Liver (tissue), 9 donors: Measurements from ENCODE around the gene PLA2G2F. TPM values are rescaled to one million over a fixed set of nuclear protein-coding genes. Genes with fewer than 3 reads are reported as not detected.

Experiments
- DNase-seq: peaks from one replicate; pipeline ENCODE4 v3.0.0-alpha.2; 2017; ENCODE audit warnings: low spot score
- H3K27ac ChIP-seq, 2 donors: one replicate each; pipeline ENCODE4 v1.7.0; 2013; ENCODE audit warnings: inconsistent platforms in 2 of 2, low read length in 2 of 2, control low read depth in 1 of 2, low read depth in 1 of 2, mild to moderate bottlenecking in 1 of 2
- H3K27me3 ChIP-seq, 4 donors: one replicate each; pipeline versions ENCODE4 v1.6.1 to v1.7.0; 2013; ENCODE audit warnings: low read length in 3 of 4, inconsistent platforms in 1 of 4, mild to moderate bottlenecking in 1 of 4, moderate library complexity in 1 of 4; ENCODE audit not compliant: control insufficient read depth in 4 of 4, insufficient read depth in 4 of 4
- H3K36me3 ChIP-seq, 4 donors: one replicate each; pipeline versions ENCODE4 v1.6.1 to v1.7.0; 2013; ENCODE audit warnings: low read length in 3 of 4, mild to moderate bottlenecking in 3 of 4, low read depth in 1 of 4, moderate library complexity in 1 of 4; ENCODE audit not compliant: control insufficient read depth in 4 of 4, insufficient read depth in 3 of 4
- H3K4me1 ChIP-seq, 4 donors: one replicate each; pipeline versions ENCODE4 v1.6.1 to v1.7.0; 2013; ENCODE audit warnings: low read length in 3 of 4, mild to moderate bottlenecking in 3 of 4, moderate library complexity in 1 of 4; ENCODE audit not compliant: control insufficient read depth in 4 of 4, insufficient read depth in 4 of 4
- H3K4me3 ChIP-seq, 3 donors: one replicate each; pipeline versions ENCODE4 v1.6.1 to v1.7.0; 2013; ENCODE audit warnings: low read length in 3 of 3, control low read depth in 1 of 3, low read depth in 1 of 3, mild to moderate bottlenecking in 1 of 3
- H3K9ac ChIP-seq, 2 donors: one replicate each; pipeline ENCODE4 v1.7.0; 2013; ENCODE audit warnings: low read length in 2 of 2, mild to moderate bottlenecking in 2 of 2, moderate library complexity in 2 of 2, control low read depth in 1 of 2, low read depth in 1 of 2
- H3K9me3 ChIP-seq, 4 donors: one replicate each; pipeline versions ENCODE4 v1.6.1 to v1.7.0; 2013; ENCODE audit warnings: low read length in 3 of 4; ENCODE audit not compliant: control insufficient read depth in 4 of 4
- EGR1 ChIP-seq, 2 donors: IDR thresholded peaks; 2 replicates each; pipeline ENCODE4 v1.6.1; 2016 to 2018; ENCODE audit warnings: antibody characterized with exemption in 2 of 2, low read depth in 2 of 2
- FOXA1 ChIP-seq: IDR thresholded peaks from 2 replicates; pipeline ENCODE4 v1.6.1; 2016; ENCODE audit warnings: antibody characterized with exemption
- FOXA2 ChIP-seq: IDR thresholded peaks from 2 replicates; pipeline ENCODE4 v1.6.1; 2016; ENCODE audit warnings: antibody characterized with exemption
- GABPA ChIP-seq, 2 donors: IDR thresholded peaks in 1 of 2; conservative IDR thresholded peaks in 1 of 2; 2 replicates each; pipeline ENCODE4 v1.6.1; 2016; ENCODE audit warnings: antibody characterized with exemption in 2 of 2, mild to moderate bottlenecking in 1 of 2, moderate library complexity in 1 of 2
- HNF4A ChIP-seq, 2 donors: conservative IDR thresholded peaks; 2 replicates each; pipeline ENCODE4 v1.6.1; 2016; ENCODE audit warnings: antibody characterized with exemption in 2 of 2, mild to moderate bottlenecking in 2 of 2
- HNF4G ChIP-seq: IDR thresholded peaks from 2 replicates; pipeline ENCODE4 v1.6.1; 2016; ENCODE audit warnings: antibody characterized with exemption
- JUND ChIP-seq, 2 donors: IDR thresholded peaks; 2 replicates each; pipeline ENCODE4 v1.6.1; 2016; ENCODE audit warnings: antibody characterized with exemption in 2 of 2
- NR2F2 ChIP-seq: IDR thresholded peaks from 2 replicates; pipeline ENCODE4 v1.6.1; 2016; ENCODE audit warnings: antibody characterized with exemption
- RAD21 ChIP-seq, 2 donors: IDR thresholded peaks; 2 replicates each; pipeline ENCODE4 v1.6.1; 2016; ENCODE audit warnings: antibody characterized with exemption in 2 of 2, mild to moderate bottlenecking in 2 of 2
- RXRA ChIP-seq, 2 donors: IDR thresholded peaks; 2 replicates each; pipeline ENCODE4 v1.6.1; 2017 to 2018; ENCODE audit warnings: antibody characterized with exemption in 2 of 2, mild to moderate bottlenecking in 1 of 2
- SP1 ChIP-seq: IDR thresholded peaks from 2 replicates; pipeline ENCODE4 v1.6.1; 2018; ENCODE audit warnings: antibody characterized with exemption, mild to moderate bottlenecking
- TAF1 ChIP-seq: conservative IDR thresholded peaks from 2 replicates; pipeline ENCODE4 v1.6.1; 2016; ENCODE audit warnings: antibody characterized with exemption, mild to moderate bottlenecking
- YY1 ChIP-seq: IDR thresholded peaks from 2 replicates; pipeline ENCODE4 v1.6.1; 2016; ENCODE audit warnings: antibody characterized with exemption, mild to moderate bottlenecking
- WGBS: extraction: QIAGEN DNeasy Blood & Tissue Kit; methylation state at CpG from one replicate; pipeline ENCODE4 v1.1.7; 2013; 5-methylcytosine and 5-hydroxymethylcytosine counted together
- polyA plus RNA-seq, 2 donors: library from polyadenylated mRNA; stranded (reverse) in 1 of 2; unstranded in 1 of 2; fragments of 200-250 nt in 1 of 2; fragments of >200 nt in 1 of 2; fragmentation: Nextera tagmentation in 1 of 2; extraction: Ambion mirVana in 1 of 2; gene quantifications; one replicate each; pipeline versions ENCODE4 v1.2.1 to v1.2.3, GENCODE V29; 2013 to 2015
- total RNA-seq, 2 donors: library from RNA; depleted of rRNA; stranded (reverse); fragments of >200 nt; gene quantifications; one replicate each; pipeline ENCODE4 v1.2.3, GENCODE V29; 2014
- TF ChIP-seq, protein P1 (sequence below): IDR thresholded peaks from 2 replicates; pipeline ENCODE4 v1.6.1; 2016; ENCODE audit warnings: antibody characterized with exemption
- TF ChIP-seq, protein P2 (sequence below): IDR thresholded peaks from 2 replicates; pipeline ENCODE4 v1.6.1; 2016; ENCODE audit warnings: antibody characterized with exemption, mild to moderate bottlenecking
- TF ChIP-seq, protein P3 (sequence below): IDR thresholded peaks from 2 replicates; pipeline ENCODE4 v1.6.1; 2016; ENCODE audit warnings: antibody characterized with exemption
- TF ChIP-seq, protein P4 (sequence below): IDR thresholded peaks from 2 replicates; pipeline ENCODE4 v1.6.1; 2016; ENCODE audit warnings: antibody characterized with exemption
- TF ChIP-seq, protein P5 (sequence below): fragments of 150-350 bp; IDR thresholded peaks from 2 replicates; pipeline ENCODE4 v1.5.1; 2017; ENCODE audit warnings: improper control_type of control experiment, low read depth, low read length; ENCODE audit not compliant: missing input control
- donor health status: healthy.
- donor health status: healthy.
- donor health status: healthy.
- donor health status: healthy.
- donor health status: healthy.

PLA2G2F gene
- total and polyA plus RNA-seq, 4 donors = under 0.01 TPM; not detected in 3

DNA sequence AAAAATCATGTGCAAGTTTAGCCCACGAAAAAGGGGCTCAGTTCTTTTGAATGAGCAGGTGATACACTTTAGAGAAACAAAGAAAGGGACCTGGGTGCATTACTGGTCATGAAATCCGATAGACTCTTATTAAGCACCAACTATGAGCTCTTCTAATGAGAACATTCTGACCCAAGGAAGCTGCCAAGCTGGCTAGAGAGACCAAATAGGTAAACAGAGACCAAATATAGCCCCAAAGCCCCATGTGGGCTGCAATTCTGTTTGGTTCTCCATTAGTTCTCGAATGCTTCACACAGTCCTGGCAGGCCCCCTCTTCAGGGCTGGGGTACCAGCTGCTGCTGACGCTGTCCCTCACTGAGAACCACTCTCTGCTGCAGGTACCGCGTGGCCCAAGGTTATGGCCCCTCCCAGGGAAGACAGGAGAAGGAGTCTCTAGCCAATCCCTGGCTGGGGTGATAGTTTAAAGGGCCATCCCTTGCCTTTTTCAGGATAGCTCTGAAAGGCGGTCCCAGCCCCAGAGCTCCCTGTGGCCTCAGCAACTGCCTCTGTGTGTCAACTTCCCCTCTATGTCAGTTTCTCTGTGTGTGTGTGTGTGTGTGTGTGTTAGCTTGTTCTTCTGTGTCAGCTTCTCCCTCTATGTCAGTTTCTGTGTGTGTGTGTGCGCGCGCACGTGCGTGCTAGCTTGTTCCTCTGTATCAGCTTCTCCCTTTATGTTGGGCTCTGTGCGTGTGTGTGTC is 39.7 kb downstream of the PLA2G2F start:
- no peaks in the 10 kb centered on the region for H3K27me3 ChIP-seq
- H3K4me3 ChIP-seq = no peak overlapping the region
- no peak for DNase-seq
- no peak overlapping the region for H3K9ac ChIP-seq
- WGBS = 94% methylated on average over 13 of the region's 13 CpGs
- H3K36me3 ChIP-seq = no peaks in the 10 kb centered on the region
- H3K4me1 ChIP-seq = peaks cover 0 to 11% (median 8%) of the 10 kb centered on the region in 4 donors
- H3K27ac ChIP-seq = no peak overlapping the region
- H3K9me3 ChIP-seq = no peaks in the 10 kb centered on the region
- TF ChIP-seq HNF4G = no peak
- TF ChIP-seq RAD21 (IDR thresholded peaks at IDR 0.05) = no peak
- no peak for TF ChIP-seq FOXA2
- TF ChIP-seq, protein P1, sequence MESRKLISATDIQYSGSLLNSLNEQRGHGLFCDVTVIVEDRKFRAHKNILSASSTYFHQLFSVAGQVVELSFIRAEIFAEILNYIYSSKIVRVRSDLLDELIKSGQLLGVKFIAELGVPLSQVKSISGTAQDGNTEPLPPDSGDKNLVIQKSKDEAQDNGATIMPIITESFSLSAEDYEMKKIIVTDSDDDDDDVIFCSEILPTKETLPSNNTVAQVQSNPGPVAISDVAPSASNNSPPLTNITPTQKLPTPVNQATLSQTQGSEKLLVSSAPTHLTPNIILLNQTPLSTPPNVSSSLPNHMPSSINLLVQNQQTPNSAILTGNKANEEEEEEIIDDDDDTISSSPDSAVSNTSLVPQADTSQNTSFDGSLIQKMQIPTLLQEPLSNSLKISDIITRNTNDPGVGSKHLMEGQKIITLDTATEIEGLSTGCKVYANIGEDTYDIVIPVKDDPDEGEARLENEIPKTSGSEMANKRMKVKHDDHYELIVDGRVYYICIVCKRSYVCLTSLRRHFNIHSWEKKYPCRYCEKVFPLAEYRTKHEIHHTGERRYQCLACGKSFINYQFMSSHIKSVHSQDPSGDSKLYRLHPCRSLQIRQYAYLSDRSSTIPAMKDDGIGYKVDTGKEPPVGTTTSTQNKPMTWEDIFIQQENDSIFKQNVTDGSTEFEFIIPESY = no peak
- TF ChIP-seq, protein P2, sequence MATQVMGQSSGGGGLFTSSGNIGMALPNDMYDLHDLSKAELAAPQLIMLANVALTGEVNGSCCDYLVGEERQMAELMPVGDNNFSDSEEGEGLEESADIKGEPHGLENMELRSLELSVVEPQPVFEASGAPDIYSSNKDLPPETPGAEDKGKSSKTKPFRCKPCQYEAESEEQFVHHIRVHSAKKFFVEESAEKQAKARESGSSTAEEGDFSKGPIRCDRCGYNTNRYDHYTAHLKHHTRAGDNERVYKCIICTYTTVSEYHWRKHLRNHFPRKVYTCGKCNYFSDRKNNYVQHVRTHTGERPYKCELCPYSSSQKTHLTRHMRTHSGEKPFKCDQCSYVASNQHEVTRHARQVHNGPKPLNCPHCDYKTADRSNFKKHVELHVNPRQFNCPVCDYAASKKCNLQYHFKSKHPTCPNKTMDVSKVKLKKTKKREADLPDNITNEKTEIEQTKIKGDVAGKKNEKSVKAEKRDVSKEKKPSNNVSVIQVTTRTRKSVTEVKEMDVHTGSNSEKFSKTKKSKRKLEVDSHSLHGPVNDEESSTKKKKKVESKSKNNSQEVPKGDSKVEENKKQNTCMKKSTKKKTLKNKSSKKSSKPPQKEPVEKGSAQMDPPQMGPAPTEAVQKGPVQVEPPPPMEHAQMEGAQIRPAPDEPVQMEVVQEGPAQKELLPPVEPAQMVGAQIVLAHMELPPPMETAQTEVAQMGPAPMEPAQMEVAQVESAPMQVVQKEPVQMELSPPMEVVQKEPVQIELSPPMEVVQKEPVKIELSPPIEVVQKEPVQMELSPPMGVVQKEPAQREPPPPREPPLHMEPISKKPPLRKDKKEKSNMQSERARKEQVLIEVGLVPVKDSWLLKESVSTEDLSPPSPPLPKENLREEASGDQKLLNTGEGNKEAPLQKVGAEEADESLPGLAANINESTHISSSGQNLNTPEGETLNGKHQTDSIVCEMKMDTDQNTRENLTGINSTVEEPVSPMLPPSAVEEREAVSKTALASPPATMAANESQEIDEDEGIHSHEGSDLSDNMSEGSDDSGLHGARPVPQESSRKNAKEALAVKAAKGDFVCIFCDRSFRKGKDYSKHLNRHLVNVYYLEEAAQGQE = no peak
- TF ChIP-seq, protein P3, sequence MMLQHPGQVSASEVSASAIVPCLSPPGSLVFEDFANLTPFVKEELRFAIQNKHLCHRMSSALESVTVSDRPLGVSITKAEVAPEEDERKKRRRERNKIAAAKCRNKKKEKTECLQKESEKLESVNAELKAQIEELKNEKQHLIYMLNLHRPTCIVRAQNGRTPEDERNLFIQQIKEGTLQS = no peak
- TF ChIP-seq EGR1 (IDR thresholded peaks at IDR 0.05; ENCODE audit: low read depth in 2 of 2) = no peak
- no peak for TF ChIP-seq TAF1
- TF ChIP-seq RXRA (IDR thresholded peaks at IDR 0.05) = no peak
- no peak for TF ChIP-seq YY1
- TF ChIP-seq HNF4A (conservative IDR thresholded peaks at IDR 0.05) = no peak
- TF ChIP-seq, protein P4, sequence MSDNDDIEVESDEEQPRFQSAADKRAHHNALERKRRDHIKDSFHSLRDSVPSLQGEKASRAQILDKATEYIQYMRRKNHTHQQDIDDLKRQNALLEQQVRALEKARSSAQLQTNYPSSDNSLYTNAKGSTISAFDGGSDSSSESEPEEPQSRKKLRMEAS = no peak
- no peak for TF ChIP-seq FOXA1
- TF ChIP-seq, protein P5, sequence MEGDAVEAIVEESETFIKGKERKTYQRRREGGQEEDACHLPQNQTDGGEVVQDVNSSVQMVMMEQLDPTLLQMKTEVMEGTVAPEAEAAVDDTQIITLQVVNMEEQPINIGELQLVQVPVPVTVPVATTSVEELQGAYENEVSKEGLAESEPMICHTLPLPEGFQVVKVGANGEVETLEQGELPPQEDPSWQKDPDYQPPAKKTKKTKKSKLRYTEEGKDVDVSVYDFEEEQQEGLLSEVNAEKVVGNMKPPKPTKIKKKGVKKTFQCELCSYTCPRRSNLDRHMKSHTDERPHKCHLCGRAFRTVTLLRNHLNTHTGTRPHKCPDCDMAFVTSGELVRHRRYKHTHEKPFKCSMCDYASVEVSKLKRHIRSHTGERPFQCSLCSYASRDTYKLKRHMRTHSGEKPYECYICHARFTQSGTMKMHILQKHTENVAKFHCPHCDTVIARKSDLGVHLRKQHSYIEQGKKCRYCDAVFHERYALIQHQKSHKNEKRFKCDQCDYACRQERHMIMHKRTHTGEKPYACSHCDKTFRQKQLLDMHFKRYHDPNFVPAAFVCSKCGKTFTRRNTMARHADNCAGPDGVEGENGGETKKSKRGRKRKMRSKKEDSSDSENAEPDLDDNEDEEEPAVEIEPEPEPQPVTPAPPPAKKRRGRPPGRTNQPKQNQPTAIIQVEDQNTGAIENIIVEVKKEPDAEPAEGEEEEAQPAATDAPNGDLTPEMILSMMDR = no peak
- TF ChIP-seq GABPA (IDR thresholded peaks at IDR 0.05 in 1 of 2, conservative IDR thresholded peaks at IDR 0.05 in 1 of 2) = no peak
- no peak for TF ChIP-seq JUND (IDR thresholded peaks at IDR 0.05)
- TF ChIP-seq NR2F2 = no peak
- no peak for TF ChIP-seq SP1
